GM18873 (cell line): ENCODE measurements around the gene PTPRC.
A peak's percentile ranks its signal among the peaks of the same experiment; 100 is the strongest.

Source experiments
- ATAC-seq: cut with Tn5 transposase; IDR thresholded peaks from one replicate; pipeline ENCODE4 v1.9.1; 2021; ENCODE audit warnings: mild to moderate bottlenecking, moderate library complexity, moderate number of reproducible peaks; ENCODE audit not compliant: unreplicated experiment, low FRiP score

Gene PTPRC

DNA sequence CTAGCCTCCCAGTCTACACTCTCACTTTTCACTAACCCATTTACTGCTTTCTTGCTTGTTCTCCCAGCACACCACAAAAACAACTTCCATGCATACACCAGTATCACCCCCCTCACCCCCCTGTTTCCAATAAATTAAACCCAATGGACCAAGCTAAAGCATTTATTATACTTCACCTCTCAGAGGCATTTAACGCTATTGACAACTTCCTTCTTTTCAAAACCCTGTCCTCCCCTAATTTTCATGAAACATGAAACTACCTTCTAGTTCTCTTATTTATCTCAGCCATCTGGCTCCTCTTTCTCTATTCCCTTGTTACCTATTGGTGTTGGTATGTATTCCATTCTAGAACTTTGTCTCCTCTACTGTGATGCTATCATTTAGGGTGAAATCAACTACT is 32.3 kb downstream of the PTPRC start:
- ATAC-seq = no peak

DNA sequence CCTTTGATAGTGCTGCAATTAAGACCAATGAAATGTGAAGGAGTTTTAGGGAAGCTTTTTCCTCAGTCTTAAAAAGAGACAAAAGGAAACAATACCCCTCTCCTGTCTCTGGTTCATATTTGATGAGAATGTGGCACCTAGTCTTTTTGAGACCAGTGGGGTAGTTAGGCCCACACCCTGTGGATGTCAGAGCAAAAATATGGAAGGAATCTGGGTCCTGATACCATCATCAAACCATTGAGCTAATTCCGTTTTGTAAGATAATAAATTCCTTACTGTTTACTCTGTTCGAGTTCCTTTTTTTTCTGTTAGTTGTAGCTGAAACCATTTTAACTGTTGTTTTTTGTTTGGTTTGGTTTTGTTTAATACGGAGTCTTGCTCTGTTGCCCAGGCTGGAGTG is 33.3 kb downstream of the PTPRC start:
- no peak for ATAC-seq

DNA sequence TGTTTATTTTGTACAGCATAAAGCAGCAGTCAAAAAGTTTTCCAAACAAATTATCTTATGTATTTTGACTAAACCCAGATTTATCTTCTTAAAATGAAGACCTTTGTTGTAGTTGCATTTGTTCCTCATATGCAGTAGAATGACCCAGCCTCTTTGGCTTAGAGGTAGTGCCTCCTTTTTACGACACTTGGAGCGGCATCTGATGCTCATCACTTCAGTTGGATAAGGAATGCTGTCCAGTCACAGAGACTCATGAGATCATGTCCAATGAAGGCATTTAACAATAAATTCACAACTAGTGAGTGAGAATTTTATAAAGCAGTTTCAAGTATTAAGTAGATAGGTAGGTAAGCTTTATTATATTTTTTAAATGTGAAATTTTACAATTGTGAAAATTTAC is 35.2 kb downstream of the PTPRC start:
- ATAC-seq = no peak

DNA sequence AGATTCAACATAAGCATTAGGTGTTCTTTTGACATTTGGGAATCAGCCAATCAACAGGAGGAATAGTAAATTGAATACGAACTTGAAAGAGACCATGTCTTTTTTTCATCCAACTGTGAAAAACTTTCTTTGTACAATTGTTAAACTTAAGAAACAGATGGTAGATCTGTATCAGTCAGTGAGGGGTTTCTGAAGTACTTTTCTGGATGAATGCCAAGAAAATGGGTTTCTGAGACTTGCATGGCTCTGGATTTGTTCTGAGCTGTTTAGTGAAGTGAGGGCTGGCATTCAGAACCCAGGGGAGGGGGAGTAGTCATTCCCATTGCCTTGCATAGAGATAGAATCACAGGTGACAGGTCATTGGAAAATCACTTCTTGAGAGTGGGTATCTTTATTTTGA is 37.4 kb downstream of the PTPRC start:
- ATAC-seq = no peak

DNA sequence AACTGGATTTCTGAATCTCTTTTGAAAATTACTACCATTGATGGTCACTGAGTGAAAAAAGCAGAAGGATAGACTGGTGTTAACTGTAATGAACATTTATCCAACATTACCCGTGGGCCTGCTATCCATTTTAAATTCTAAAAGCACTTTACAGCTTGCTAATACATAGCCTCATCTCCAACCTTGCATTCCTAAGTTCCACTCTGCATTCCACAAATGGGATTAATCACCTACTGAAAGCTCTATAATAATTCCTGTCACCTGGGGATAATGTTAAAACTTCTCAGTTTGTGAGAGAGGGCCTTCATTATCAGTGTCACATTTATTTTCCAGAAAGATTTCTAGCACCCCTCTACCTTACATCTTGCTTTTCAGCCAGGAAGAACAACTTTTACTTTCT is 38.2 kb downstream of the PTPRC start:
- ATAC-seq = no peak

DNA sequence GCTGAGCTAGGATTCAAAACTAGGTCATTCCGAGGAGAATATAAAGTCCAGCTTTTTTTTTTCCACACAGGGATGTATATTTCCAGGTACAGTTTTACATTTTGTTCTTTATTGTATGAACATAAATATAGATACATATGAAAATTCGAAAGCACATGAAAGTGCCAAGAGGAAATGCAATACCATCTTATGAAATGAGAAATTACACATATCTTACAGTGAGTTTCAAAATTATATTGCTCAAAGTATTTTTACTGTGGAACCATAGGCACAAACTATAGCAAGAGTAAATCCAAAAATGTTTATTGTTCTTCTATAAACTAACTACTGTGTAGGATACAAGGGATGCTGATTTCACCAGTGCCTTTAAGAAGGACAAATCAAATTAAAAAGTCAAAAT is 39.0 kb downstream of the PTPRC start:
- ATAC-seq = no peak

DNA sequence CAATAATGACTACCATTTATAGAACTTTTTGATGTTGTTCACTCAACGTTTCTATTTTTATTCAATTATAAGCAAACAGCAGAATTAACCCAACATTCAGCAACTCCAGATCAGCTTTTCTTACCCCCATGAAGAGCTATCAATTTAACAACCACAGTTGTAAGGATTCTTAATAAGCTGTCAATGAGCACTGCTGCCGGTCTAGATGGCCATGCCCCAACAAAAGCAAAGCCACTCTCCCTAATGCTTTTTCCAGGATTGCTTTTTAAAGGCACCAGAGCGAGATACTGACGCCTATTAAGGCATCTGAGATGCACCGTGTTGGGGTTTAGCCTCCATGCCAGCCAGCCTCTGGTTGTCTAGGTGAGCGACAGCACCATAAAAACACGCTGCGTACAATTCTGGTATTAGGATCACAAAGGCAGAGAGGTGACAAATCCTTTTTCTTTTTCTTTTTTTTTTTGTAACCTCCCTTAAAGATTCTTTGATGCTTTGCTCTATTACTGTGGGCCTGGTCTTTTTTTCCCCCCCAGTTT is 39.5 kb downstream of the PTPRC start:
- no peak for ATAC-seq

DNA sequence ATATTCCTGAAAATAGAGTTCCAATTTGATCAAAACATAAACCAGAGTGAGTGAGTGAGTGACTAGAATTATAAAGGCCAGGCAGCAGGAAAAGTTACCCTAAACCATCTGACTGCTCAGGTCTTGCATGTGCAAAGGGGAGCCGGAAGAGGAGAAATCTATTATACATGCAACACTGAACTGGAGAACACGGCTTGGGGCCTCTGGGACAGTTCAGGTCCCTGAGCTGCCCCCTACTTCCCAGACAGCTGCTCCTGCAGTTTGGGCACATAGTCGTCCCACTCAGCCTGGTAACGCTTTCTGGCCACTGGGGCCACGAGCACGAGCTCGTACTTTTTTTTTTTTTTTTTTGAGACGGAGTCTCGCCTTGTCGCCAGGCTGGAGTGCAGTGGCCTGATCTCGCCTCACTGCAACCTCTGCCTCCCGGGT is 40.1 kb downstream of the PTPRC start:
- ATAC-seq = no peak

DNA sequence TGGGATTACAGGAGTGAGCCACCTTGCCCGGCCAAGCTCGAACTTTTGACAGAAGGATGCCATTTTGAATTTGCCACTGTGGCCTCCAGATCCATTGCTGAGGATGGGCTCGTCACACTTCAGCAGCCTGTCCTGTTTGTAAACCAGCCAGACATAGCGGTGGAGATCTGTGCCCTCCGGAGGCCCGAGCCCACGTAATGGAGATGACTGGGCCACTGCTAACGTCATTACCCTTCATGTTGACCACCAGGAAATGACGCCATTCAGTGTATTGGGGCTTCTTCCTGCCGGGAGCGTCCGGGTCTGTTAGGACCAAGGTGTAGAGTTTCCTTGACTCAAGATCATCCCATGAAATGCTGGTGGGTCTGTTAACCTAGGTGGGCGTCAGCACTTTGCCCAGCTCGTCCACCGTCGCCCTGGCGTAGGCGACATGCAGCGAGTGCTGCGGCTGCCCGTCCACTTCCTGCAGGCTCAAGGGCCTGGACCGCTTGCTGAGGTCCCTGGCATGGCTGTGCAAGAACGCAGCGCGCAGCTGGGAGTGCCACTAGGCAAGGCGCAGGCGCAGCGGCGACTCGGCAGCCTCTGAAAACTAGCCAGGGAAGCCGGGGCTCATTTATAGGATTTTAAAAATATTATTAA is 40.8 kb downstream of the PTPRC start:
- no peak for ATAC-seq

DNA sequence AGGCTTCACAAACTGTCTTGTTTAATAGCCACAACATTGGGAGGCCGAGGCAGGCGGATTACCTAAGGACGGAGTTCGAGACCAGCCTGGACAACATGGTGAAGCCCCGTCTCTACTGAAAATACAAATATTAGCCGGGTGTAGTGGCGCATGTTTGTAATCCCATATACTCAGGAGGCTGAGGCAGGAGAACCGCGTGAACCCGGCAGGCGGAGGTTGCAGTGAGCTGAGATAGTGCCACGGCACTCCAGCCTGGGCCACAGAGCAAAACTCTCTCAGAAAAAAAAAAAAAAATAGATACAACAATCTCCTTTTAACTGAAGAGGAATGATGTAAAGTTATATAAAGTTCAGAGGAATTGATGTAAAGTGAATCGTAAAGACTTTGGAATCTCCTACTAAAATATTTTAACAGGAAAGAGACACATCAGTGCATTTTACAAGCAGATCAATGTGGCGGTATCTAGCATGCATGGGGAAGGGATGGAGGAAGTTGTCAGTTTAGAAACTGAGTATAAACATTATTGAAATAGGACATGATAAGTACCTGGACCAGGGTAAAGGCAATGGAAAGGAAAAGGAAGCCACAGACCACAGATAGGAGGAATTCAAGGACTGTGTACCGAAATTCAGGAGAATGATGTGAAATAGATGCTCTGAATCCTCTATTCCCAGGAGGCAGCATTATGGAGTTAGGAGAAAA is 41.5 kb downstream of the PTPRC start:
- no peak for ATAC-seq

DNA sequence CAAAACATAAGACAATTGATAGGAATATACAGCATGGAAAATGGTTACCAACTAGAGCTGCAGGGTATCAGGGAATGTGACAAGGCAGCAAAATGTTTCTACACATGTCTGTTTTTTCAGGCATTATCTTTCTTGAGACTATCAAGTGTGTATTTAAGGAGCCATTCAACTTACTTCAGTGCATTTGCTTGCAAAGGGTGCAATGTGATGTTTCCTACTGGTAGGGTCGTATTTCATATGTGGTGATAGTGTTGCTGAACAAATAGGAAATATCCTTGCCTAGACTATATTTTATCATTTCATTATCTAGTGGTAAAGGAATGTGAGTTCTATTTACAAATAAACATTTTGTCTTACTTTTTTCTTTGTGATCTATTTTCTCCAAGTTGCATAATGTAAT is 42.4 kb downstream of the PTPRC start:
- ATAC-seq = no peak

DNA sequence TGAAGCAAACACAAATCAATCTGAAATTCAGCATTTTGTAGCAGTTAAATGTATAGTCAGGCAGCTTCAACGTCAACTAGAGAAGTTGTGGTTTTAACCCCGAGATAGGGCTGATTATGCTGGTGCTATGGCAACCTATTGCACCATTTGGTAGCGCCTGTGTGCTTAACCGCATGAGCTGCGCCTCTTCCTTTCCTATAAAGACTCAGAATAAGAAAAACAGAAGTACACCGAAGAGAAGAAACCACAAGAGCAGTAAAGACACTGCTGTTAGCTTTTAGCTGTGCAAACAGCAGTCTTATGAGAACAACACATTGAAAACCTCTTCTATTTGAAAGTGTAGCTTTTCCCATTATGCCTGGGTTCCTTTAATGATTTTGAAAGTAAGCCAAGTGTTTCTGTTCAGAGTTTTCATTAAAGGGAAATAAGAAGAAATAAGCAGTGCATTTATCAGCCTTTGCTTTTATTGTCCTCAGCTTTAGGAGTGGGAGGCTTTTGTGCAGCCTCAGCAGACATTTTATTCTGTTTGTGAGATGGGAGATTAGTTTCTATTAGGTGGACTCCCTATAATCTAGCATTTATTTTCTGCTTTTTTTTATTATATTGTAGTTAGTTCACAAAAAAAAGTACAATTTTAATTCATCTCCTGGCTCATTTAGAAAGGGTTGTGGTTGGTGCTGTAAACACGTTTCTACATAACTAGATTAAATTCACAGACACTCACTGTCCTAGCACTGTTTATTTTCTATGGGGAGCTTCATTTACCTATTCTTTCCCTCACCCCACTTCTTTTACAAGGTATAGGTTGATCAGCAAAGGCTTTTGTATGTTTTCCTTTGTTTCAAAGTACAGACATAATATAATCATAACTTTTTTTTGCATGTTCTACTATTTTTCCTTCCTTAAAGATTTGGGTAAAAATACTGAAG is 43.3 kb downstream of the PTPRC start:
- peak; percentile 97 for ATAC-seq

DNA sequence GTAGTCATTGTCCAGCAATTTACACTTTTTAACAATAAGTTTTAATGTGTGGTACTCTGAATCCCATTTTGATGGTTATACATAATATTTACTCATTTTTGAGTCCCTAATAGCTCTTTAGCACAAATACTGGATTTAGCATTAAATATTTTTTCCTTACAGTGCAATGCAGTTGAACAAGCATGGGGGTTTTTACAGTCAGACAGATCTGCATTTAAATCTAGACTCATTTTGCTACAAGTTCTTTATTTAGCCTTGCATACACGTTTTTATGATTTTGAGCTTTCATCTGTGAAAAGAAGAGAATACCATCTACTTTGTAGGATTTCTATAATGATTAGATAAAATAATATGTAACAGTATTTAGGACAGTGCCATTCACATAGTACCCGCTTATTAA is 44.0 kb downstream of the PTPRC start:
- no peak for ATAC-seq

DNA sequence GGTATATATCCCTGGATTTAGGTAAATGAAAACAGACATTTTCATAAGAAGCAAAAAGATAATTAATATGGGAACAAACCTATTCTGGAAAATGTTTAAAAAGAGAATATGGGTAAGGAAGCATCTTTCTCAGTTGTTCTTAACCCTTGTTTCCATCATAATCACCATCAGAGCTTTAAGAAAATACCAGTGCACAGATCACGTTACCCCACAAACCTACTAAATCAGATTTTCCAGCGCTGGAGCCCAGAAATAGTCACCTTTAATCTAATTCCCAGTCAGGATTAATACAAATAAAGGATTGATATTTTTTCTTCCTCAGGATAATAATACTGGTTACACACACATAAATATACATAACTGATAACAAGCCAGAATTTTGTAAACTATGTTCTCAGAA is 44.6 kb downstream of the PTPRC start:
- ATAC-seq = no peak

DNA sequence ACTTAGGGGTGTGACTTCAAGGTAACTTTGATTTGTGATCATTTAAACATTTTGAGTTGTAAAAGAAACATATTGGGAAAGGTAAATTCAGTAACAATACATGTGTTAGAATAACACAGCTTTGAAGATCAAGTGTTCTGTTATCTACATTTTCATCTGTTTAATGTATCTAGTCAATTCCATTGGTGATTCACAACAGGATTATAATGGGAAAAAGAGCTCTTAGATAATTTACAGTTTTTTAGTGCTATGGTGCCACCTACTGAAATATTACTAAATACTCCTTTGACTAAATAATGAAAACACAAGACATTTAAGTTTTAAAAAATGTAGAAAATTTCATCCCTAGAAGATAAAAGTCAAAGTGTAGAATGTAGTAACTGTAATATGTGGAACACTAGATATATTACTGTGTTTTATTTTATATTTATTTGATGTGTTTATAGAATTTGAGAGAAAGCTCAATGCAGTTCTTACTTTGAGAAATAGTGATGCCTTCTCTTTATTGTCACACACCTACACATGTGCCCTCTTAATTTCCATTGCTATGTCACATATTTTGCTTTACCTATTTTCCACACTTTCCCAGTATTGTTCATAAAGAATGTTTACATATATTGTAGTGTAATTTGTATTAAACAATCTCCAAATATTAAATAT is 47.4 kb downstream of the PTPRC start:
- no peak for ATAC-seq

DNA sequence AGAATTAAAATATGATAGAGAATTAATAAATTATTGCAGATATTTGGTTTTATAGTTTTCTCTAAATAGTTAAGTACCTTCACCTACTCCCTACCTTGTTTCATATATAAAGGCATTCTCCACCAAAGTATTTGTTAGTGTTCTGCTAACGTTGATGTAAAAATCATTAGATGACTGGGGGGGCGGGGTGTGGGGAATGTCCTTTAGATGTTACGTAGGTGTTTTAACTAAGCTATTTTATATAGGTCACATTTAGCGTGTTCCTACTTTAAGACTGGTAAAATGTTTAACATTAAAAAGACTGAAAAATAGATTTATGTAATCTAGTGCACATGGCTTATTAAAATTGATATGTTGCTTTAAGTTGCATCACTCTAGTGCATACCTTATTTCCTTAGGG is 48.6 kb downstream of the PTPRC start:
- ATAC-seq = no peak

DNA sequence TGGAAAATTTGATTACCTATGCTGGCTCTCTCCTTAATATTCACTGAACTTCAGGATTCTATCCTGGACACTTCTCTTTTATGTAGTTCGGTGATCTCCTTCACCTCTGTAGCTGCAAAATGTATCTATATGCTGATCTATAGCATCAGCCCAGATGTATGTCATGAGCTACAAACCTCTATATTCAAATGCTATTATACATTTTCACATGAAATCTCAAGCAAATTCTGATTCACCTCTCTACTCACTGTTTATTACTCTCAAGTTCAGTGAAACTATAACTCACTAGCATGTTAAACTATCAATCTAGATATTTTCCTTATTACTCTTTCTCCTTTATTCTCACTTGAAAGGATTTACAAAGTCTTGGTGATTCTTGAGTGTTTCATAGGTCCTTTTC is 52.2 kb downstream of the PTPRC start:
- no peak for ATAC-seq

DNA sequence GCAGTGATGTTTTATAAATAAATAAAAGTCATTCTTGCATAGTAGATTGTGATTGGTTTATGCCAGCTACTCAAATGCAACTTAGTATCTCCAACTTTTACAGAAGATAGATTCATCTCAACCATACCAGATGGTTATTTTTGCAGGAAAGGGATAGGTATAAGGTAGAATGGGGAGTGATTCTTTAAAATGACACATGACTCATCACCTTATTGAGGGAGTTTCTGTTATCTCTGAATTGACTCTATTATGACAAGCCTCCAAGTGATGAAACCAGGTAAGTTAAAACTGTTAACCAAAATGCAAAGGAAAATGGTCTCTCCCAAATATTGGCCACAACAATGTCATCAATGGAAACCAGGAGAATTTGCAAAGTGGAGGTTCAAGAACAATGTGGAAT is 54.5 kb downstream of the PTPRC start:
- ATAC-seq = no peak

DNA sequence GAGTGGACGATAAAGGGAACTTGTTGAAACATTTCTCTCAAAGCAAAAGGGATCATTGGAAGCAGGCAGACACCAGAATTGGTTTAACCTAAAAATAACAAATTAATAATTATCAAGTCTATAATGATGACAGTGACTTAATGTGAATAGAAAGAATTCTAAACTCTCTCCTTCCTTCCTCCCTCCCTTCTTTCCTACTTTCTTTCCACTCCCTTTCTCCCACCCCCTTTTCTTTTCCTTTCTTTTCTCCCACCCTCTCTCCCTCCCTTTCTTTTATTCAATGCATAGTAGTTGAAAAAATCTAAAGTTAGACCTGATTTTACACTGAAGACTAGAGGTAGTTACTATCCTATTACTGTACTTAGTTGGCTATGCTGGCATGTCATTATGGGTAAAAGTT is 55.7 kb downstream of the PTPRC start:
- ATAC-seq = no peak

DNA sequence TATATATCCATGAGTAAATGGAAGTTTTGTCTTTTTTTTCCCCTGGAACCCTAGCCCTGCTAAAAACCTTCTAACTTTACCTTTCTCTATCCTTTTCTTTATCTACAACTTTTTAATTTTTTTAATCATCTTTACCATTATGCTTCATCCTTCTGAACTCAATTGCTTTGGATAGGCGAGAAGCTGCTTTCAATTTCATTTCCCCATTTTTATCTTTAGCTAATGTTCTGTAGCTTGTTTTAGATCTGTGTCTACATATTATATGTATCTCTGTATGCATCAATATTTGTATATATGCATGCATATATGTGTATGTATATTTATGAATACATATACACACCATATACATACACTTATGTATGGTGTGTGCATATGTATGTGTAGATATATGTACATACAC is 57.4 kb downstream of the PTPRC start:
- ATAC-seq = no peak
